GM19193 (cell line): ENCODE results near the gene DOK4.

Experiments
- POLR2A ChIP-seq: IDR thresholded peaks from 4 replicates; pipeline ENCODE4 v1.6.1; 2011; ENCODE audit not compliant: insufficient read depth, insufficient read length; ENCODE audit errors: extremely low read depth

DOK4 gene

DNA sequence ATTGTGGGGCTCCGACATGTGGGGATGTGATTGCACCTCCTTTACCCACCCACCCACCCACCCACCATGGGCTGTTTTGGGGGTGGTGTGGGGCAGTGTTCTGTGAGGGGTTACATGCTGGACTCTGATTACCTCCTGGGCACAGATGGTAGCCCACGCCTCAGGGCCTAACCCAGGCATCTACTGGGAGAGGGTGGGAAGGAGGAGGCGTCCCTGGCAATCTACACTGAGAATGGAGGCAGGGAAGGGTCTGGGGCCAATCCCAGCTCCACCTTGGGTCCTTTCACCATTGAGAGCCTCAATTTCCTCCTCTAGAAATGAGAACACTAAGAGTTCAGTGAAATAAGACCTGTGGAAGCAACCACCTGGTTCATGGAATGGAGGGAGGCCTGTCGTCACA lies 11.7 kb upstream of the DOK4 start:
- TF ChIP-seq POLR2A, result no peak

DNA sequence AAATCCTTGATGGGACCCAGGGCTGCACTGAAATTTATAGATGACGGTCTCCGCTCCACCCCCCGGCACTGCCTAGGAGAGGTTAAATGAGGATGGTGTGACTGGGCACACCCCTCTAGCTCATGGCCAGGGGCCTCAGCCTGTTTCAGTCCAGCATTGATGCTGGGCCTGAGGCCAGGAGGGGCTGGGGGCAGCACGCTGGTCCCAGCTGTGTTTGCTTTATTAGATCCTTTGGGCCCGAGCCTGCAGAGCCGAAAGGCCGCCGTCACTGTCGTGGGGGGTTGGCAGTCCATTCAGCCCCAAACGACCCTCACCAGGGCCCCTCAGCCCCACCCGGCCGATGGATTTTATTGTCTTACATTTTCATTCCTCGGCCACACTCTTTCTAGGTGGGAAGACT lies 10.8 kb upstream of the DOK4 start:
- no peak for TF ChIP-seq POLR2A

DNA sequence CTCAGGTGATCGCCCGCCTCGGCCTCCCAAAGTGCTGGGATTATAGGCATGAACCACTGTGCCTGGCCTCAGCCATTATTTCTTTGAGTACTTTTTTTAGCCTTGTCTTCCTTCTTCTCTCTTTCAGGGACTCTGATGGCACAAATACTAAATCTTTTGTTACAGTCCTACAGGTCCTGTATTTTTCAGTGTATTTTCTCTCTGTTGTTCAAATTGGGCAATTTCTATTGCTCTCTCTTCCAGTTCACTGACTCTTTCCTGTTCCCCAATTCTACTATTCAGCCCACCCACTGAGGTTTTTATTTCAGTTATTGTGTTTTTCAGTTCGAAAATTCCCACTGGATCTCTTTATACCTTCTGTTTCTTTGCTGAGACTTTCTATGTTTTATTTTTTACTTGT lies 7.5 kb upstream of the DOK4 start:
- TF ChIP-seq POLR2A, result no peak

DNA sequence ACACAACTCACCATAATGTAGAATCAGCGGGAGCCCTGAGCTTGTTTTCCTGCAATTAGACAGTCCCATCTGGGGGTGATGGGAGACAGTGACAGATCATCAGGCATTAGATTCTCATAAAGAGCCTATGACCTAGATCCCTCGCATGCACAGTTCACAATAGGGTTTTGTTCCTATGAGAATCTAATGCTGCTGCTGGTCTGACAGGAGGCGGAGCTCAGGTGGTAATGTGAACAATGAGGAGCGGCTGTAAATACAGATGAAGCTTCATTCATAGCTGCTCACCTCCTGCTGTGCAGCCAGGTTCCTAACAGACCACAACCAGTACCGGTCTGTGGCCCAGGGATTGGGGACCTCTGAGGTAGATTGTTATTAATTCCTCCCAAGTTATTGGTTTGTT lies 2.9 kb upstream of the DOK4 start:
- TF ChIP-seq POLR2A, result no peak

DNA sequence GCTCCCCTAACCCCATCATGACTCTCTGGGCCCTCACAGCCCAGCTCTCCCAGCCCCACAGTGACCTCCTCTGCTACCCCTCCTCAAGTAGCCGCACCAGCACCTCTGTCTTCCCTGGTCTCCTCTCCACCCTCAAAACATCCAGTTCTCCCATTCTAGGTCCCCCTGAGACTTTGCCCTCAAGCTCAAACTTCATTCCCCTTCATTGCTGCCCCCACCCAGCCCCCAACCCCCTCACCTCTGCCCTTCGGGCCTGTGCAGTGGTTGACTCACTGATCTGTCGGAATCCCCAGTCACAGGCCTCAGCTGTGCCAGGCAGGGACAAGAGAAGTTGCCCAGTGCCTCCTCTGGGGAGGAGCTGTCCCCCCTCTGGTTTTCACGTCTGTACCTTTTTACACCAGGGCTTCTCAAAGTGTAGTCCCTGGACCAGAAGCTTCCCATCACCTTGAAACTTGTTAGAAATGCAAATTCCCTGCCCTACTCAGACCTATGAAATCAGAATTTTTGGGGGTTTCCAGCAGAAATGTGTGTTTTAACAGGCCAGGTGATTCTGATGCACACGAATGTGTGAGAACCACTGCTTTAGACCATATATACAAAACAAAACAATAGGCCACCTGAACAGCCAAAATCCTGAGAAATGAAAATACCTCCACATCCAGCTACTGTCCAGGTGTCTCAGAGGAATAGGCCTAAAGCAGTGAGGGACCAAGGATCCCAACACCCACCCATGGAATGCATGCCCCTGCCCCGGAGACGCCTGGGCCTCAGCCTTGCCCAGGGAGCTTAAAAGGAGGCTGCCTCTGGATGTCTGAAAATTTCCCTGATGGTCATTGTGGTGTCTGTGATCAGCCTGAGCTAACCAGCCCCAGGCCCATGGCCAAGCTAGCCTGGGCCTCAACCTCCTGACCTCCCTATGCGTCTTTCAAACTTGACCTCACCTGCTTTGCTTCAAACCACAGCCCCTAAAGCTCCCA lies 853 bp upstream of the DOK4 start:
- no peak for TF ChIP-seq POLR2A

DNA sequence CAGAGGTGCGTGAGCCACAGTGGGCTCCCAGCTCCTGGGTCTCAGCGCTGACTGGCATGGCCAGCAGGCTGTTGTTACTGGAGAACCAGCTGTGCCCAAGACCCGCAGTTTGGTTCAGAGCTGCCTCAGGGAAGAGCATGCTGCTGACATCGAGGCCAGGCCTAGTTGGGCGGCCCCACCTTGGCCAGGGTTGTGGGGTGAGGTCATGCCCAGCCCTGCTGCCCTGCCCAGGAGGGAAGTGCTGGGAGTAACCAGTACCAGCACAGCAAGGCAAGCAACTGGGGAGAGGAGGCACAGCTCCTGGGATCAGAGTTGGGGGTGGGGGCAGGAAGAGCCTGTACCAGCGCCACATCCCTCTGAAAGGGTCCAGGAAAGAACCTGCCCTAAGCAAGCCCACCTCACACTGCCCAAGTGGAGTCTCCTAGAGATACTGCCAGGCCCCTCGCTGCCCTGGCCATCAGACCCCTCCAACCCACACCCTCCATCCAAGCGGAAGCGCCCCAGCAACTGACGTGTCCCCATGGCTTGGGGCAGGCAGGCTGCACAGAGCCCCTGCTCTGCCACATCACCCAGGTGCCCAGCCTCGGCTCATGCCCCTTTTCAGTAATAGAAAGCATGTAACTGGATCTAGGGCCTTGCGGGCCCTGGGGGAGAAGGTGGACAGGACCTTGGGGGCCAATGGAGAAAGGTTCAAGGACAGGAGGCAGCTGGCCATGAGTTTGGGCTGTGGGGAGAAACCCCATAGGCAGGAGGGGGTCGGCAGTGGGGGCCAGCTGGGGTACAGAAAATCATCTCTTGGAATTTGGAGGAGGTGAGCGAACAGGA lies 990 bp downstream of the DOK4 start:
- no peak for TF ChIP-seq POLR2A

DNA sequence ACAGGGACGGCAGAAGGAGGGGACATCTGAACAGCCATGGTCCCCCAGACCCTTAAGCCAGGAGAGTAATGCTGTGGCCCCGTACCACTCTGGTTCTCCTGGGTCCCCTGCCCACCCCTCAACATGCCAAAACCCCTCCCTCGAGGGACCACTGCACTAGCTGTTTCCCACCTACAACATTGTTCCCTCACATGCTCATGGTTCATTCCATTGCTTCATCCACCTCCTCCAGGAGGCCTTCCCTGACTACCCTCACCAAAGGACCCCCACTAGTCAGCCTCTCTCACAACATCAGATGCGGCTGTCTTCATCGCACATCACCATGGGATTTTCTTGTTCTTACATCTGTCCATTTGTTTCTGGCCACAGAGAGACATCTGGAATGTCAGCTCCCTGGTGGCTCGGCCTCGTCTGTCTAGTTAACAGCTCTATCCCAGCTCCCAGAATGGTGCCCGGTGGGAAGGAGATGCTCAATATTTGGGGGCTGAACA lies 1.7 kb downstream of the DOK4 start:
- no peak for TF ChIP-seq POLR2A

DNA sequence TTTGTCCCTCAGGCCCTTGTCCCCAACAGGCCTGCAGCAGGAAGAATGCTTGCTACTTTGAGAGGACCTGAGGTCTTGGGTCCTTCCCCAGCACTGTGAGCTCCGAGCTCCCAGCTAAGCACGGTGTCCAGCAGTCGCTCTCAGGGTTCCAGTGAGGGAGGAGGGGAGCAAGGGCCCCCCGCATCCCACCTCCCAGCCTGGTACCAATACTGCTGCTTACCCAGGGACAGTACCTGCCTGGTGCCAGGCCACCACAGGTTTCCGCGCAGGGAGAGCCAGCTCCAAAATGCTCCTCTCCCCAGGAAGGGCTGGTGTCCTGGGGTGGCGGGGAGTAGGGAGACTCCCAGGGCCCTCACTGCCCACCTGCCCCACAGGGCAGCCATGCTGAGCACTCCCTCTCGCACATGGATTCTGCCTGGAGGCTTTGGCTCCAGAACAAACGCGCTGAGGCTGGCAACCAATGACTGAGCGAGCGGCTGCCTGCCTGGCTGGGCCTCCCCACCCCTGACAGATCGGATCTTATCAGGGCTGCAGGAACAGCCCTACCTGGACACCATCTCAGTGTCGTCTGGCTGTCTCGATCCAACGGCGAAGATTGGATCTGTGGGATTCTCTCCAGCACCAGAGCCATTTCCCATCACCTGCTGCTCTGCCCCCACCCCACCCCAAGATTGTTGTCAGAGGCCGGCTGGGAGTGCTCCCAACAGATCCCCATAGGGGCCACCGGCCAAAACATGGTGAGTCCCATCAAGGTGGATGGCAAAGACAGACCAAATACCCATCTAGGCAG lies 2.4 kb downstream of the DOK4 start:
- TF ChIP-seq POLR2A, result no peak

DNA sequence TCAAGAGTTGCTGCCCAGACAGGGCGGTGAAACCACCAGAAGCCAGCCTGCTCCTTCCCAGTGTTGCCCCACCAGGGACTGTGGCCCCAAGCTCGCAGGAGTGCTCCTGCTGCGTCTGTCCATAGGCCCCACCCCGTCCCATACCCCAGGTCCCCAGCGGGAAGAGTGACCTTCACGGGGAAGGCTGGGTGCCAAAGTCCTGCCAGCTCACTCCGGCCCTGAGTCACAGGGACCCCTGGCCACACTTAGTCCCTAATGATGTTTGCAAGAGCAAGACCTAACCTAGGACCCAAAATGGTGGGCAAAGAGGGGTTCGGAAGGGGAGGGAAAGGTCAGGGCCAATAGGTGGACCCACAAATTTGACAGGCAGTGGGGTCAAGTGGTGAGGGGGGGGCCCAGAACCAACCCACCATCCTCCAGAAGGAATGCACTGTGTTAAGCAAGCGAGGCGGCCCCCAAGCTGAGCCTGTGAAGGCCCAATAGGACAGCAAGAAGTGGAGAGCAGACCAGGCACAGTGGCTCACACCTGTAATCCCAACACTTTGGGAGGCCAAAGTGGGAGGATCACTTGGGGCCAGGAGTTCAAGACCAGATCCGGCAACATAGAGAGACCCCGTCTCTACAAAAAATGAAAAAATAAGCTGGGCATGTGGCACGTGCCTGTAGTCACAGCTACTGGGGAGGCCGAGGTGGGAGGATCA lies 3.3 kb downstream of the DOK4 start:
- no peak for TF ChIP-seq POLR2A

DNA sequence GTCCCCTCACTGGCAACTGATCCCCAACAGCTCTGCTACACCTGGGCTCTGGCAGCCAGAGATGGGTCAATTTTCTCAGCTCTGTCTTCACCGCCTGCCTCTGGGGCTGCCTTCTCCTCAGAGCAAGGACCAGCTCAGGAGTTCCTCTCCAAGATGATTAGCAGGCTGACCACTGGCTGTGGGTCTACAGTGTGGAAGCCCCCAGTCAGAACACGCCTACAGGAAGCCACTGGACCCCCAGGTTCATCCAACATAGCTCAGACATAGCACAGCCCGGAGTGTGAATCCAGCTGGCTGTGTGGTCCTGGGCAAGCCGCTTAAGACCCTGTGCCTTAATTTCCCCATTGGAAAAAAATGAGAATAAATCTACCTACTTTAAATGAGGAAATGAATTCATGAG lies 4.9 kb downstream of the DOK4 start:
- TF ChIP-seq POLR2A, result no peak

DNA sequence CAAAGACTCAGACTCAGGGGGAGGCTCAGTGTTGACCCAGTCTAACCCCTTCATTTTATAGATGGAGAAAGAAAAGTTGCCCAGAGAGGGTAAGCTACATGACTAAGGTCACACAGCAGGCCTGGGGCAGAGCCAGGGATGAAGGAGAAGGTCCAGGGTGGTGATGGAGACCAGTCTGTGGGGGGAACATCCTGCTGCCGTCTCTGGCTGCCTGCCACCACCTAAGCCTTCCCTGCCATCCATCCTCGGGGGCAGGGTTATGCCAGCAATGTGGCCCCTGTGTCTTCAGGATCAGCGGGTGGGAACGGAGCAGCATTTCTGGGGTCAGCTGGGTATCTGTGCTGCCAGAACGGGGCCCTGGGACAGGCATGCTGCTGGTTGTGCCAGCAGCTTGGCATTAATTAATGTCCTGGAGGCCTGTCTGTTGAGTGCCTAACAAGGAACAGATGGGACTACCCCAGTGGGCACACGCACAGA lies 5.5 kb downstream of the DOK4 start:
- TF ChIP-seq POLR2A, result no peak

DNA sequence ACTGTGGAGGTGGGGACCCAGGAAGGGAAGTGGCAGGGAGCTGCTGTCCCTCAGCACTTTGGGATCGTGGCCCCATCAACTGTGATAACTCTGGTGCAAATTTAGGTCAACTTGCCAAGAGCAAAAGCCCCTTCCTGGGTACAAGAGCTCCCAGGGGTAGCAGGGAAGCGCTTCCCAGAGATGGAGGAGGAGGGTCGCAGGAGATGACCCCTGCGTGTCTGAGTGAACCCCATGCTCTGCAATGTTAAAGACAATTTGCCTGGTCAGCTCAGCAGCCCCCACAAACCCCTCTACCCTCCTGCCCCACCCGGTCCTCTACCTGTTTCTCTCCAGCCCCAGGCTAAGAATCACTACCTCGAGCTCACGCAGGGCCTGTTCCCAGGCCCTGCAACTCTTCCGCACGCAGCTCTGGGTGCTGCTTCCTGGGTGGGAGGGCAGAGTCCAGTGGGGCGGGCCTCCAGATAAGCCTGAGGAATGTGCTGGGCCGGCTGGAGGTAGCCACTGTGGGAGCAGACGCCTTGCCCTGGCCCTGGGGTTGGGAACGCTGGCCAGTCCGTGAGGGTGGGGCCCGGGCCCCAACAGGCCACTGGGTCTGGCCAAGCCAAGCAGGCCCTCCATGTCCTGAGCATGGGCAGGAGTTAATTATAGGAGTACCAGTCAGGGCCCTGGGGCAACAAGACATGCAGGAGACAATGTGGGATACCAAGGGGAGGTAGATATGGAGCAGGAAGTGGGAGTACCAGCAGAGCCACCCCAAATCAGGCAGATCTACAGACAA lies 6.1 kb downstream of the DOK4 start:
- TF ChIP-seq POLR2A, result no peak

DNA sequence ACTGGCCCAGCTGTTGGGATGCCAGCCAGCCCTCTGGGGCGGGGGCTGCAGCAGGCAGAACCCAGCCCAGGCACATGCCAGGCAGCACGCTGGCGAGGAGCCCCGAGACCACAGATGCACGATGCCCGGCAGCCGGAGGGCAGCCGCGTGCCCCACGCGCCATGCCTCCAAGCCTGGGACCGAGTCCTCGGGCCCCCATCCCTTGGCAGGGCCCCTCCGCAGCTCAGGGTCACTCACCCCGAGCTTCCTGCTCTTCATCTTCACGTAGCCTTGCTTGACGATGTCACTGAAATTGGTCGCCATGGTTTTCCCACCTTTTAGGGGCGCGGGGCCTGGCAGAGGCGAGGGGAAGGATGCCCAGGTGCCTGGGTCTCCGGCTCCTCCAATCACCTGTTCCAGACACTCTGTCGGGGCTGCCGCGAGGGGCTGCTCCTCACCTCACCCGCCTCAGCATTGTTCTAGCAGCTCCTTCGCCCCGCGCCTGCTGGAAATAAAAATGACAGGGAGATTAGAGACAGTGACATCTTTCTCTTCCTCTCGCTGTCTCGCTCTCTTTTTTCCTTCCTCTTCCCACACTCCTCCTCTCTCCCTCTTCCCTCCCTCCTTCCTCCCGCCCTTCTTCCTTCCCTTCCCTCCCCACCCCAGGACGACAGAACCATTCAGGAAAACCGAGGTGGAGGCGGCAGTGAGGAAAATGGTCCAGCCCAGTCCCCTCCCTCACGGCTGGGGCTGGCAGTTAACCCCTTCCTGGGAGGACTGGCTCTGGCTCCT lies 6.9 kb downstream of the DOK4 start:
- TF ChIP-seq POLR2A, result no peak
